ENCODE results near the gene CSH1.
"Not testable (repeated sequence)": the region's sequence is repeated elsewhere in the genome, so short reads cannot be mapped to it uniquely, and the experiment has no call there.

DNA sequence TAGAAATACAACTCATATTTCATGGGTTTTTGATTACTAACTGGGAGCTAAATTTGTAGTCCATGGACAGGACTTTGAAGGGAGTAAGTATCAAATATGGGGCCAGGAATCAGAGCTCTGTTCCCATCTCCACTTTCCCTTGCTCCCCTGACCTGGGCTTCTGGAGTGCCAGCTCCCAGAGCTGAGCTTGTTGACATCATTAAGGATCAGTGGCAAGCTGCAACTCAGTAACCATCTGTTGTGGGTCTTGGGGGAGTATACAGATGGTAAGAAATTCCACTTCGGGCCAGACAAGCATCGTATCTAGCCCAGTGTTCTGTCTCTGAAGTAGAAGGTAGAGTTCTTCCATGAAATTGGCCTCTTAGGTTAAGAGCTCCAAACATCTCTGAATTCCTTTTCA is 5.6 kb upstream of the CSH1 start:
- TF ChIP-seq BHLHE40 (IDR thresholded peaks at IDR 0.05; ENCODE audit: borderline replicate concordance); ZNF384 (IDR thresholded peaks at IDR 0.05); CTBP1 (IDR thresholded peaks at IDR 0.05; ENCODE audit: borderline replicate concordance): not testable (repeated sequence)
